ENCODE data around the gene FBXO31.

The FBXO31 gene

DNA sequence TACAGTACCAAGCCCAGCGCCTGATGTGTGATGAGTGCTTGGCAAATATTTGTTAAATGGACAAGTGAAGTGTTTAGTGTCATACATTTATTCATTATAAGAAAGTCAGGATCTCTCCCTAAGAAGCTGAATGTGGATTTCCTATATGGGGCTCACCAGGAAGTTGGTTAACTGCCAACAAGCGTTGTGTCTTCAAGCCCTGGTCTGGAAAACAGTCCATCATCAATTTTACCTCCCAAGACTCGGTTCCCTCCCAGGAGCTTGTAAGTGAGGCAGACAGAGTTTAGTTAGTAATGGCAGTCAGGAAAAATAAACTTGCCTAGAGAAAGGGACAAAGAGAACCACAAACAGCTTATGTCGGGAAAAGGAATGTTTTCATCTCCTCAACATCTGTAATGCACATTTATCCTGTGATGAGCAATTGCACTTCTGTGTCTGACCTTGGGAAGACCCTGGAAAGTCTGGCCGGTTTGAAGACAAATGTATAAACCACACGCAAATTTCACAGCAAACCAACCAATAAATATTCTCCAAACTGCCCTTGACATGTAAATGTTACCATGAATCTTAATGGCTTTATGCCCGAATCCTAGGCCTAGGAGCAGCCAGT lies 94.7 kb downstream of the FBXO31 start:
- DNase-seq (ENCODE audit: low spot score): no peak
- TF ChIP-seq CTCF (IDR thresholded peaks at IDR 0.05; ENCODE audit: extremely low read depth, missing control alignments): no peak

DNA sequence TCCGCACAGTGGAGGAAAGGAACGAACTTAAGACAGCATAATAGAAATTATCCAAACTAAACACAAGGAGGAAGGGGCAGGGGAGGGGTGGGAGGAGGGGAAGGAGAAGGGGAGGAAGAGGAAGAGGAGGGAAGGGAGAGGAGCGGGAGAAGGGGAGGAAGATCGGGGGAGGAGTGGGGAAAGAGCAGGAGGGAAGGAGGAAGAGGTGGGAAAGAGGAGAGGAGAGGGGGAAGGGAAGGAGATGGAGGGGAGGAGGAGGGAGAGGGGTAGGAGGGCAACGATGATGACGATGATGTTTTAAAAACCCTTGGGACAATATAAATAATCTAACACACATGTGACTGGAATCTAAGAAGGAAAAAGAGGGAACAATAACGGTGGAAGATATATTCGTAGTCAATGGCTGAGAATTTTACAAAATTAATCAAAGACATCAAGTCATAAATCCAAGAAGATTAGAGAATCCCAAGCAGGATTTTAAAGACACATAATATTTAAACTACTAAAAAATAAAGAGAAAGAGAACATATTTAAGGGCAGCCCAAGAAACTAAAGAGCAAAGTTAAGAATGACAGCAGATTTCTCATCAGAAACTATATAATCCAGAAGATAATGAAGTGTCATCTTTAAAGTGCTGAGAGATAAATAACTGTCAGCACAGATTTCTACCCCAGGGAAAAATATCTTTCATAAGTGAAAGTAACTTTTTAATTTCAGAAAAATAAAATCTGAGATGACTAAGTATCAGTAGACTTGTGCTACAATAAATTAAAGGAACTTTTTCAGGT lies 96.5 kb downstream of the FBXO31 start:
- TF ChIP-seq CTCF (IDR thresholded peaks at IDR 0.05; ENCODE audit: extremely low read depth, missing control alignments): no peak
- no peak for DNase-seq (ENCODE audit: low spot score)

DNA sequence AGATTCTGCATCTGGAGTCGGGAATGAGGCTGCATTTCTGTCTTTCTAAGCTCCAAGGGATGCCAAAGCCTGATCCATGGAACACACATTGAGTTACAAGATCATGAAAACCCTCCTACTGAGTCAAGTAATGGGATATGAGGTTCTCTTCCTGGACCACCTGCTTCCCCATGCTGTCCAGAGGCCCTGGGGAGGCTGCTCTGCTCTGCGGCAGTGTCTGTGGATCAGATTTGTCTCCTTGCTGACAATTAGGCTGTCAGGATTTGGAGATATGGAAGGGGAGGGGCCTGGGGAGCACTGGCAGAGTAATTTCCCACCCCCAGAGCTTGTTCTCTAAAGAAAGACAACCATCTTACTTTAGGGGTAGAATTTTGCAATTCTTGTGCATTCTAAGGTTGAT lies 99.4 kb downstream of the FBXO31 start:
- no peak for DNase-seq (ENCODE audit: low spot score)
- TF ChIP-seq CTCF (IDR thresholded peaks at IDR 0.05; ENCODE audit: extremely low read depth, missing control alignments): no peak

GRCh38 chr16:87279094-87279658 lies 104.4 kb downstream of the FBXO31 start:
- TF ChIP-seq CTCF (IDR thresholded peaks at IDR 0.05; ENCODE audit: extremely low read depth, missing control alignments): no peak

DNA sequence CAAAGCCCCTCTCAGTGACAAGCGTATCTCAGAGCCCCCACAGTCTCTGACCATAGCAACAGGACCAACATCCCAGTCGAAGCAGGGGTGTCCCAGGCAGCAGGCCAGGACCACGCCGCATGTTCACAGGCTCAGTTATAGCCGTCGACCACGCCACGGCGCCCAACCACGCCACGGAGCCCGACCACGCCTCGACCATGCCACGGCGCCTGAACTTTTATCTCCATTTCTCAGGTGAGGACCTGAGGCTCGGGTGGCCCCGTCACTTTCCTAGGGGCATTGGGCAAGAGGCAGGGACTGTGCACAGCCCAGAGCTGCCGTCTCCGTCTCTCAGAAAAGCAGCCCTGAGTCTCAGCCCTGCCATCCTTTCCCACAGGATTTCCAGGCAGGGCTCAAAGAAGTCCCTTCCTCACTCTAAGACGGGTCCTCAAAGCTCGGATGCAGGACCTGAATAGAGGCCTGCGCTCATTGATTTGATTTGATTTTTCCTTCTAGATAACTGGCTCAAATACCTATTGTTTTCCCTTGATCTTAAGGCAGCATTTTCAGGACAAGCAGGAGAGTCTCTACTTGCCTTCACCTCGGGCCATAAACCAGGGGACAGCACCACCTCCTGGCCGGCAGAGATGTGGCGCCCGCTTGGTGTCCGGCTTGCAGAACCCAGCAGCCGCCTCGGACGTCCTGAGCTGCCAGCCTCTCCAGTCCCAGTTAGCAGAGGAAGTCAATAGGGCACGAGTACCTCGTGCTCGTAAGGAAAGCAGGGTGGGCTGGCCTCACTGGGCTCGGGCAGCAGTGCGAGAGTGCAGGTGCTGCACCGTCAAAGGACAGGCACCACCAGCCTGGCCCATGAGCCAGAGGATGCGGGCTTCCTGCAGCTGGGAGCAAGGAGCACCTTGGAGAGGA lies 105.1 kb downstream of the FBXO31 start:
- DNase-seq (ENCODE audit: low spot score): peak; percentile 85
- TF ChIP-seq CTCF (IDR thresholded peaks at IDR 0.05; ENCODE audit: extremely low read depth, missing control alignments): peak; percentile 84

More at GRCh38 chr16:87279094-87279658, 104.4 kb downstream of the FBXO31 start:
- no peak for DNase-seq (ENCODE audit: low spot score)
